Left forelimb (tissue), 1 donor: ENCODE data around the gene ERC2.

Experiments used
- DNase-seq: peaks from one replicate; pipeline ENCODE4 v3.0.0-alpha.2; 2018; ENCODE audit warnings: low spot score

Gene ERC2

GRCh38 chr3:55554634-55555425 is 913.4 kb downstream of the ERC2 start:
- DNase-seq: no peak

GRCh38 chr3:55551644-55552043 is 916.6 kb downstream of the ERC2 start:
- no peak for DNase-seq

- DNase-seq: no peak
Observed at GRCh38 chr3:55549177-55549576, 919.1 kb downstream of the ERC2 start.

- DNase-seq: no peak
Observed at GRCh38 chr3:55546866-55547669, 921.2 kb downstream of the ERC2 start.

GRCh38 chr3:55545995-55546394 is 922.3 kb downstream of the ERC2 start:
- DNase-seq: no peak

- DNase-seq: no peak
Observed at GRCh38 chr3:55544219-55544618, 924.0 kb downstream of the ERC2 start.

- no peak for DNase-seq
Observed at GRCh38 chr3:55543181-55543614, 925.1 kb downstream of the ERC2 start.

- no peak for DNase-seq
Observed at GRCh38 chr3:55541456-55541855, 926.8 kb downstream of the ERC2 start.

GRCh38 chr3:55541016-55541415 is 927.3 kb downstream of the ERC2 start:
- no peak for DNase-seq

GRCh38 chr3:55540579-55540978 is 927.7 kb downstream of the ERC2 start:
- no peak for DNase-seq

GRCh38 chr3:55538158-55538557 is 930.1 kb downstream of the ERC2 start:
- DNase-seq: no peak

- no peak for DNase-seq
Observed at GRCh38 chr3:55537563-55537962, 930.7 kb downstream of the ERC2 start.

- DNase-seq: no peak
Observed at GRCh38 chr3:55537129-55537528, 931.1 kb downstream of the ERC2 start.

- DNase-seq: no peak
Observed at GRCh38 chr3:55534876-55535275, 933.4 kb downstream of the ERC2 start.

- no peak for DNase-seq
Observed at GRCh38 chr3:55532806-55533205, 935.5 kb downstream of the ERC2 start.

- DNase-seq: no peak
Observed at GRCh38 chr3:55531321-55531720, 936.9 kb downstream of the ERC2 start.

GRCh38 chr3:55527361-55527760 is 940.9 kb downstream of the ERC2 start:
- no peak for DNase-seq

GRCh38 chr3:55526332-55527030 is 941.8 kb downstream of the ERC2 start:
- DNase-seq: no peak

- no peak for DNase-seq
Observed at GRCh38 chr3:55525436-55525835, 942.8 kb downstream of the ERC2 start.

GRCh38 chr3:55524565-55525244 is 943.6 kb downstream of the ERC2 start:
- DNase-seq: no peak

- no peak for DNase-seq
Observed at GRCh38 chr3:55523471-55523870, 944.8 kb downstream of the ERC2 start.
